ENCODE results near the gene SAMD4A. TPM values are rescaled to one million over a fixed set of nuclear protein-coding genes. Genes with fewer than 3 reads are reported as not detected.

Gene SAMD4A
- total RNA-seq, 1 donor from 2014 or later, result 66.0 TPM

- no peak overlapping the region for H3K4me3 ChIP-seq
- H3K27me3 ChIP-seq, result no peaks in the 10 kb centered on the region
- H3K36me3 ChIP-seq, result no peaks in the 10 kb centered on the region
- TF ChIP-seq CTCF (IDR thresholded peaks at IDR 0.05), result no peak
- no peak for DNase-seq (ENCODE audit: low spot score in 2 of 2)
- peak overlapping the region; percentile 96 to 97 for H3K27ac ChIP-seq
- intact Hi-C loops (cut with DNase I), result no loop called here
- no peaks in the 10 kb centered on the region for H3K9me3 ChIP-seq
- peaks cover 9 to 88% of the 10 kb centered on the region in 2 donors for H3K4me1 ChIP-seq
These were observed 115.7 kb downstream of the SAMD4A start for GRCh38 chr14:54682578-54682977.

- H3K4me3 ChIP-seq, result no peak overlapping the region
- intact Hi-C loops (cut with DNase I), result no loop called here
- DNase-seq (ENCODE audit: low spot score in 2 of 2), result peak in 1 of 2 donors; percentile 88
- H3K27ac ChIP-seq, result peak overlapping the region; percentile 96 to 97
- peaks cover 15 to 89% of the 10 kb centered on the region in 2 donors for H3K4me1 ChIP-seq
- H3K9me3 ChIP-seq, result no peaks in the 10 kb centered on the region
- no peaks in the 10 kb centered on the region for H3K27me3 ChIP-seq
- no peaks in the 10 kb centered on the region for H3K36me3 ChIP-seq
- TF ChIP-seq CTCF (IDR thresholded peaks at IDR 0.05), result no peak
These were observed 117.2 kb downstream of the SAMD4A start for GRCh38 chr14:54683882-54684794.

GRCh38 chr14:54685286-54685845 lies 118.4 kb downstream of the SAMD4A start:
- no peaks in the 10 kb centered on the region for H3K9me3 ChIP-seq
- no peaks in the 10 kb centered on the region for H3K36me3 ChIP-seq
- no peaks in the 10 kb centered on the region for H3K27me3 ChIP-seq
- intact Hi-C loops (cut with DNase I), result no loop called here
- peaks cover 15 to 86% of the 10 kb centered on the region in 2 donors for H3K4me1 ChIP-seq
- peak overlapping the region in 1 of 2 donors; percentile 2 for H3K4me3 ChIP-seq
- peak overlapping the region; percentile 96 to 97 for H3K27ac ChIP-seq
- no peak for TF ChIP-seq CTCF (IDR thresholded peaks at IDR 0.05)
- DNase-seq (ENCODE audit: low spot score in 2 of 2), result no peak

- intact Hi-C loops (cut with DNase I), result loop anchor here (1.0 to 2.0 kb wide), 3 partner anchors 14 to 87 kb away; no protein-coding TSS in a partner anchor
- peaks cover 15 to 85% of the 10 kb centered on the region in 2 donors for H3K4me1 ChIP-seq
- H3K27me3 ChIP-seq, result no peaks in the 10 kb centered on the region
- no peaks in the 10 kb centered on the region for H3K9me3 ChIP-seq
- no peaks in the 10 kb centered on the region for H3K36me3 ChIP-seq
- H3K4me3 ChIP-seq, result peak overlapping the region in 1 of 2 donors; percentile 2
- DNase-seq (ENCODE audit: low spot score in 2 of 2), result peak in 1 of 2 donors; percentile 92
- TF ChIP-seq CTCF (IDR thresholded peaks at IDR 0.05), result no peak
- H3K27ac ChIP-seq, result peak overlapping the region; percentile 96 to 97
These were observed 119.4 kb downstream of the SAMD4A start for GRCh38 chr14:54686219-54686870.

GRCh38 chr14:54686871-54687749 lies 120.2 kb downstream of the SAMD4A start:
- intact Hi-C loops (cut with DNase I), result loop anchor here (1.0 to 2.0 kb wide), 3 partner anchors 14 to 86 kb away; no protein-coding TSS in a partner anchor
- DNase-seq (ENCODE audit: low spot score in 2 of 2), result peak; percentile 40 to 75
- Histone ChIP-seq H3K4me1 (peaks cover 15 to 87% of the 10 kb centered on the region in 2 donors), H3K9me3 (no peaks in the 10 kb centered on the region), H3K27me3 (no peaks in the 10 kb centered on the region), H3K4me3 (no peak overlapping the region), H3K27ac (peak overlapping the region; percentile 96 to 97), H3K36me3 (no peaks in the 10 kb centered on the region)
- TF ChIP-seq CTCF (IDR thresholded peaks at IDR 0.05), result no peak
